Trophoblast cell (in vitro differentiated cells and primary cell): Measurements from ENCODE around the gene FAM217A.
A peak's percentile ranks its signal among the peaks of the same experiment; 100 is the strongest.

Source experiments
- DNase-seq, 2 donors: peaks; one replicate each; pipeline ENCODE4 v3.0.0-alpha.2; 2016
- H2AFZ ChIP-seq: 2 replicates; pipeline ENCODE4 v1.6.1; 2013; ENCODE audit warnings: low read length, moderate library complexity, mild to moderate bottlenecking; ENCODE audit not compliant: insufficient read depth, poor library complexity
- H2AK5ac ChIP-seq: 2 replicates; pipeline ENCODE4 v1.6.1; 2013; ENCODE audit warnings: mild to moderate bottlenecking, low read length
- H2BK120ac ChIP-seq: 2 replicates; pipeline ENCODE4 v1.6.1; 2013; ENCODE audit warnings: low read length, mild to moderate bottlenecking, moderate library complexity; ENCODE audit not compliant: insufficient read depth, poor library complexity
- H2BK12ac ChIP-seq: 2 replicates; pipeline ENCODE4 v1.6.1; 2013; ENCODE audit warnings: mild to moderate bottlenecking, low read length, moderate library complexity
- H2BK5ac ChIP-seq: 2 replicates; pipeline ENCODE4 v1.6.1; 2013; ENCODE audit warnings: low read length, low read depth, moderate library complexity, mild to moderate bottlenecking; ENCODE audit not compliant: poor library complexity
- H3K14ac ChIP-seq: 2 replicates; pipeline ENCODE4 v1.6.1; 2013; ENCODE audit warnings: mild to moderate bottlenecking, low read length
- H3K18ac ChIP-seq: 2 replicates; pipeline ENCODE4 v1.6.1; 2013; ENCODE audit warnings: mild to moderate bottlenecking, low read length
- H3K23ac ChIP-seq: 2 replicates; pipeline ENCODE4 v1.6.1; 2013; ENCODE audit warnings: low read length
- H3K27ac ChIP-seq: 2 replicates; pipeline ENCODE4 v1.5.1; 2013; ENCODE audit warnings: low read depth, mild to moderate bottlenecking, inconsistent platforms, low read length, moderate library complexity
- H3K27me3 ChIP-seq: 2 replicates; pipeline ENCODE4 v1.6.1; 2013; ENCODE audit warnings: inconsistent platforms, mild to moderate bottlenecking, low read length, moderate library complexity; ENCODE audit not compliant: insufficient read depth
- H3K36me3 ChIP-seq, 2 experiments: 1 replicate in 1 of 2; 2 replicates in 1 of 2; pipeline ENCODE4 v1.6.1; 2013; ENCODE audit warnings: low read length in 2 of 2, mild to moderate bottlenecking in 2 of 2, moderate library complexity in 1 of 2; ENCODE audit not compliant: insufficient read depth in 2 of 2, control insufficient read depth in 1 of 2
- H3K4ac ChIP-seq: 2 replicates; pipeline ENCODE4 v1.6.1; 2013; ENCODE audit warnings: low read depth, mild to moderate bottlenecking, low read length, moderate library complexity
- H3K4me1 ChIP-seq, 2 experiments: 1 replicate in 1 of 2; 2 replicates in 1 of 2; pipeline ENCODE4 v1.6.1; 2013; ENCODE audit warnings: low read length in 2 of 2, mild to moderate bottlenecking in 2 of 2, moderate library complexity in 1 of 2; ENCODE audit not compliant: insufficient read depth in 2 of 2, control insufficient read depth in 1 of 2
- H3K4me2 ChIP-seq: 2 replicates; pipeline ENCODE4 v1.6.1; 2013; ENCODE audit warnings: inconsistent platforms, mild to moderate bottlenecking, low read length, moderate library complexity
- H3K4me3 ChIP-seq: 2 replicates; pipeline ENCODE4 v1.5.1; 2013; ENCODE audit warnings: mild to moderate bottlenecking, low read depth, low read length, inconsistent platforms
- H3K79me1 ChIP-seq: one replicate; pipeline ENCODE4 v1.6.1; 2013; ENCODE audit warnings: low read length
- H3K79me2 ChIP-seq: 2 replicates; pipeline ENCODE4 v1.6.1; 2013; ENCODE audit warnings: low read length, mild to moderate bottlenecking; ENCODE audit not compliant: control insufficient read depth, insufficient read depth, poor library complexity
- H3K9ac ChIP-seq: 2 replicates; pipeline ENCODE4 v1.6.1; 2013; ENCODE audit warnings: mild to moderate bottlenecking, low read length
- H3K9me3 ChIP-seq: 2 replicates; pipeline ENCODE4 v1.6.1; 2013; ENCODE audit warnings: low read depth, mild to moderate bottlenecking, control low read depth, inconsistent platforms, low read length; ENCODE audit not compliant: insufficient read depth
- H4K12ac ChIP-seq: 2 replicates; pipeline ENCODE4 v1.6.1; 2013; ENCODE audit warnings: low read depth, mild to moderate bottlenecking, low read length, moderate library complexity
- H4K8ac ChIP-seq: 2 replicates; pipeline ENCODE4 v1.6.1; 2013; ENCODE audit warnings: low read depth, mild to moderate bottlenecking, low read length, moderate library complexity
- H4K91ac ChIP-seq: one replicate; pipeline ENCODE4 v1.6.1; 2013; ENCODE audit warnings: low read depth, mild to moderate bottlenecking, low read length, moderate library complexity
- WGBS: extraction: QIAGEN DNeasy Blood & Tissue Kit; methylation state at CpG from one replicate; pipeline ENCODE4 v1.1.7; 2013; ENCODE audit warnings: missing lambda C conversion rate; ENCODE audit not compliant: insufficient read length, insufficient coverage; ENCODE audit errors: extremely low coverage; 5-methylcytosine and 5-hydroxymethylcytosine counted together

The FAM217A gene

GRCh38 chr6:4059115-4059777, 19.7 kb downstream of the FAM217A start:
- no peak overlapping the region for H2AK5ac ChIP-seq
- no peak overlapping the region for H3K4me3 ChIP-seq
- no peak overlapping the region for H2AFZ ChIP-seq
- no peaks in the 10 kb centered on the region for H3K4me1 ChIP-seq
- no peaks in the 10 kb centered on the region for H3K79me2 ChIP-seq
- no peaks in the 10 kb centered on the region for H3K27me3 ChIP-seq
- no peak overlapping the region for H3K4me2 ChIP-seq
- no peak overlapping the region for H3K4ac ChIP-seq
- H3K36me3 ChIP-seq, result peaks cover 14 to 33% of the 10 kb centered on the region in 2 experiments
- no peaks in the 10 kb centered on the region for H3K79me1 ChIP-seq
- H3K27ac ChIP-seq, result peak overlapping the region; percentile 47
- H3K9ac ChIP-seq, result no peak overlapping the region
- no peak overlapping the region for H3K23ac ChIP-seq
- H4K91ac ChIP-seq, result no peak overlapping the region
- DNase-seq, result no peak
- H3K14ac ChIP-seq, result no peak overlapping the region
- H2BK5ac ChIP-seq, result peak overlapping the region; percentile 63
- no peak overlapping the region for H4K12ac ChIP-seq
- peak overlapping the region; percentile 19 for H4K8ac ChIP-seq
- no peaks in the 10 kb centered on the region for H3K9me3 ChIP-seq
- H2BK12ac ChIP-seq, result no peak overlapping the region
- H3K18ac ChIP-seq, result no peak overlapping the region
- no peak overlapping the region for H2BK120ac ChIP-seq
- WGBS, result no CpG with 5 or more reads among the region's 4 CpGs

- no peak overlapping the region for H2AFZ ChIP-seq
- no peak overlapping the region for H3K4ac ChIP-seq
- no peak overlapping the region for H3K27ac ChIP-seq
- no peak overlapping the region for H3K4me3 ChIP-seq
- no peak overlapping the region for H2BK5ac ChIP-seq
- no peak for DNase-seq
- no peak overlapping the region for H4K12ac ChIP-seq
- H3K18ac ChIP-seq, result no peak overlapping the region
- H3K27me3 ChIP-seq, result no peaks in the 10 kb centered on the region
- H3K14ac ChIP-seq, result no peak overlapping the region
- peaks cover 18 to 39% of the 10 kb centered on the region in 2 experiments for H3K36me3 ChIP-seq
- H2AK5ac ChIP-seq, result no peak overlapping the region
- no peak overlapping the region for H3K4me2 ChIP-seq
- no peak overlapping the region for H4K8ac ChIP-seq
- H3K79me1 ChIP-seq, result no peaks in the 10 kb centered on the region
- H3K9ac ChIP-seq, result no peak overlapping the region
- no peaks in the 10 kb centered on the region for H3K79me2 ChIP-seq
- no peak overlapping the region for H2BK120ac ChIP-seq
- no peak overlapping the region for H3K23ac ChIP-seq
- no peaks in the 10 kb centered on the region for H3K9me3 ChIP-seq
- WGBS, result no CpG with 5 or more reads among the region's 2 CpGs
- H3K4me1 ChIP-seq, result no peaks in the 10 kb centered on the region
- no peak overlapping the region for H2BK12ac ChIP-seq
- no peak overlapping the region for H4K91ac ChIP-seq
These were observed 21.9 kb downstream of the FAM217A start for GRCh38 chr6:4057036-4057435.

GRCh38 chr6:4055420-4056041, 23.4 kb downstream of the FAM217A start:
- H2AK5ac ChIP-seq, result no peak overlapping the region
- no peak overlapping the region for H3K9ac ChIP-seq
- no peaks in the 10 kb centered on the region for H3K79me2 ChIP-seq
- H2BK12ac ChIP-seq, result no peak overlapping the region
- no peak overlapping the region for H3K4me3 ChIP-seq
- H3K27me3 ChIP-seq, result no peaks in the 10 kb centered on the region
- no peak overlapping the region for H4K12ac ChIP-seq
- peaks cover 23 to 43% of the 10 kb centered on the region in 2 experiments for H3K36me3 ChIP-seq
- DNase-seq, result peak; percentile 37 to 70
- no peak overlapping the region for H3K23ac ChIP-seq
- H4K8ac ChIP-seq, result no peak overlapping the region
- no CpG with 5 or more reads among the region's 2 CpGs for WGBS
- no peak overlapping the region for H4K91ac ChIP-seq
- H3K14ac ChIP-seq, result no peak overlapping the region
- no peaks in the 10 kb centered on the region for H3K4me1 ChIP-seq
- no peak overlapping the region for H2AFZ ChIP-seq
- no peaks in the 10 kb centered on the region for H3K9me3 ChIP-seq
- no peak overlapping the region for H3K27ac ChIP-seq
- H3K18ac ChIP-seq, result no peak overlapping the region
- H3K79me1 ChIP-seq, result no peaks in the 10 kb centered on the region
- H3K4ac ChIP-seq, result no peak overlapping the region
- H2BK120ac ChIP-seq, result no peak overlapping the region
- H2BK5ac ChIP-seq, result no peak overlapping the region
- H3K4me2 ChIP-seq, result no peak overlapping the region

- H3K27ac ChIP-seq, result no peak overlapping the region
- no peak overlapping the region for H2BK5ac ChIP-seq
- no peaks in the 10 kb centered on the region for H3K79me1 ChIP-seq
- H4K91ac ChIP-seq, result no peak overlapping the region
- H2BK120ac ChIP-seq, result no peak overlapping the region
- no peak overlapping the region for H2BK12ac ChIP-seq
- H3K4me2 ChIP-seq, result no peak overlapping the region
- no peaks in the 10 kb centered on the region for H3K4me1 ChIP-seq
- no peak overlapping the region for H3K4ac ChIP-seq
- no peaks in the 10 kb centered on the region for H3K9me3 ChIP-seq
- no peak overlapping the region for H3K23ac ChIP-seq
- peaks cover 19 to 35% of the 10 kb centered on the region in 2 experiments for H3K36me3 ChIP-seq
- no peak overlapping the region for H3K14ac ChIP-seq
- H2AFZ ChIP-seq, result no peak overlapping the region
- no peak overlapping the region for H4K8ac ChIP-seq
- H4K12ac ChIP-seq, result no peak overlapping the region
- no peak overlapping the region for H3K18ac ChIP-seq
- H3K4me3 ChIP-seq, result no peak overlapping the region
- no CpG with 5 or more reads among the region's 6 CpGs for WGBS
- peak overlapping the region; percentile 53 for H3K9ac ChIP-seq
- no peaks in the 10 kb centered on the region for H3K27me3 ChIP-seq
- H3K79me2 ChIP-seq, result no peaks in the 10 kb centered on the region
- no peak overlapping the region for H2AK5ac ChIP-seq
- no peak for DNase-seq
These were observed 29.7 kb downstream of the FAM217A start for GRCh38 chr6:4049246-4049645.
